GM10266 (cell line): ENCODE results near the gene MBNL1.
"Not testable (repeated sequence)": the region's sequence is repeated elsewhere in the genome, so short reads cannot be mapped to it uniquely, and the experiment has no call there.

Source experiments
- DNase-seq: peaks from one replicate; pipeline ENCODE4 v3.0.0; 2012; ENCODE audit errors: extremely low spot score
- CTCF ChIP-seq: IDR thresholded peaks from 2 replicates; pipeline ENCODE4 v1.5.1; 2012; ENCODE audit warnings: mild to moderate bottlenecking, low read depth; ENCODE audit not compliant: control insufficient read depth, insufficient read depth; ENCODE audit errors: missing control alignments

Gene MBNL1

GRCh38 chr3:152335273-152335672, 66.5 kb downstream of the MBNL1 start:
- DNase-seq: no peak
- TF ChIP-seq CTCF: no peak

DNA sequence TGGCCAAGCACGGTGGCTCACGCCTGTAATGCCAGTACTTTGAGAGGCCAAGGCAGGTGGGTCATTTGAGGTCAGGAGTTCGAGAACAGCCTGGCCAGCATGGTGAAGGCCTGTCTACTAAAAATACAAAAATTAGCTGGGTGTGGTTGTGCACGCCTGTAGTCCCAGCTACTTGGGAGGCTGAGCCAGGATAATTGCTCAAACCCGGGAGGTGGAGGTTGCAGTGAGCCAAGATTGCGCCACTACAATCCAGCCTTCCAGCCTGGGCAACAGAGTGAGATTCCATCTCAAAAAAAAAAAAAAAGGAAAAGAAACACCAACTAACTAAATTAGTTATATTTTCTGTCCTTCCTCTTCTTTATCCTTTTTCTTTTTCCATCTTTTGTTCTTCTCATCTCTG, 68.6 kb downstream of the MBNL1 start:
- DNase-seq: not testable (repeated sequence)

- DNase-seq: no peak
- TF ChIP-seq CTCF: no peak
Measured at GRCh38 chr3:152338159-152338720, 69.5 kb downstream of the MBNL1 start.

- no peak for TF ChIP-seq CTCF
- DNase-seq: no peak
Measured at GRCh38 chr3:152339881-152340505, 71.3 kb downstream of the MBNL1 start.

DNA sequence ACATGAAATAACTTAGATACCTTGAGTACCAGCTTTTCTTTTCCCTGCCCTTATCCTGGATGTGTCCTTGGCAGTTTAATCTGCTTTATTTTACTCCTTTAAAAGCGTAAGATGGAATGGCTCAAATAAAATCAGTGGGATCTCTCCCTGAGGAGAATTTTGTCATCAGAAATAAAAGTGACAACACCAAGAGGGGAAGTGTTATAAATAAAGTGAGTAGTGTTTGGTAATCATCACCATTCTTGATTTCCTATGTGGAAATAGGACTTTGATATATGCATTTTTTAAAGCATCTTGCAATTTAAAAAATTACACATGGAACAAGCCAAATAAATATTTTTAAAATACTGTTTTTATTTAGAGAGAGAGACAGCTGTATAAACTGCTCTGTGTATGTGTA, 76.5 kb downstream of the MBNL1 start:
- no peak for TF ChIP-seq CTCF
- no peak for DNase-seq

DNA sequence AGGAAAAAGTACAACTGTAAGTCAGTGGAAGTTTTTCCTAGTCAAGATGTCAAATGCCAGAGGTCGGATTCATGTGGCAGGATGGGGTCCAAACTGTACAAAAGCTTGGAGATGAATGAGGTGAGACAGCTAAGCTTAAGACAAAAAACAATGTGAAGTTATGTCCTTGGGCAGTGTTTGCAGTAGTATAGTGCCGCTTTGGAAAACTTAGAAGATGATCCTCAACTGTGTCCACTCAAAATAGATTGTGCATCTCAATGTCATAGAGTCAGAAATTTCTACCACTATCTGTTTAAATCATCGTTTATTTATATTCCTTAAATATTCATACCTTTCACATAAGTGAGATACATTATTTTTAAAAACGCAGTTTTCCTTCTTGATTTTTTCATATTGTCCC, 77.3 kb downstream of the MBNL1 start:
- no peak for DNase-seq
- TF ChIP-seq CTCF: no peak

- no peak for TF ChIP-seq CTCF
- DNase-seq: no peak
Measured at GRCh38 chr3:152346740-152347139, 78.0 kb downstream of the MBNL1 start.

- no peak for TF ChIP-seq CTCF
- no peak for DNase-seq
Measured at GRCh38 chr3:152348436-152349177, 79.9 kb downstream of the MBNL1 start.
